Adrenal gland (tissue), 12 donors: Measurements from ENCODE around the gene NCKIPSD. TPM values are rescaled to one million over a fixed set of nuclear protein-coding genes. Genes with fewer than 3 reads are reported as not detected.

Experiments used
- DNase-seq, 7 donors: peaks; one replicate each; pipeline ENCODE4 v3.0.0-alpha.2; 2019 to 2020
- H3K27ac ChIP-seq, 5 donors: fragments of 200-600 bp; sonication (generic) in 4 of 5; 1 replicate in 3 of 5; 2 replicates in 2 of 5; pipeline versions ENCODE4 v1.5.1 to v1.8.0; 2016 to 2020; ENCODE audit warnings: mild to moderate bottlenecking in 1 of 5
- H3K27me3 ChIP-seq: fragments of 200-600 bp; 2 replicates; pipeline ENCODE4 v1.8.0; 2021
- H3K36me3 ChIP-seq, 2 donors: fragments of 200-600 bp; replicated peaks in 1 of 2; 1 replicate in 1 of 2; 2 replicates in 1 of 2; pipeline versions ENCODE4 v1.5.1 to v1.8.0; 2018 to 2022
- H3K4me1 ChIP-seq, 2 donors: fragments of 200-600 bp; replicated peaks in 1 of 2; 1 replicate in 1 of 2; 2 replicates in 1 of 2; pipeline versions ENCODE4 v1.5.1 to v1.8.0; 2018 to 2021
- H3K4me3 ChIP-seq, 4 donors: fragments of 200-600 bp; sonication (generic) in 3 of 4; one replicate each; pipeline ENCODE4 v1.5.1; 2016 to 2018
- H3K9me3 ChIP-seq, 3 donors: fragments of 200-600 bp; sonication (generic) in 1 of 3; replicated peaks in 1 of 3; 1 replicate in 2 of 3; 2 replicates in 1 of 3; pipeline versions ENCODE4 v1.5.1 to v1.8.0; 2016 to 2021
- POLR2A ChIP-seq, 2 donors: fragments of 450-650 bp; IDR thresholded peaks; one replicate each; pipeline ENCODE4 v1.6.1; 2017; ENCODE audit warnings: antibody characterized with exemption in 2 of 2, mild to moderate bottlenecking in 2 of 2, moderate library complexity in 1 of 2
- WGBS, 4 donors: extraction: QIAGEN DNeasy Blood & Tissue Kit in 2 of 4; methylation state at CpG; one replicate each; pipeline versions ENCODE4 v1.1.5 to v1.1.7; 2013 to 2017; 5-methylcytosine and 5-hydroxymethylcytosine counted together
- intact Hi-C, 2 donors: fragments of 100-400 bp; cut with DNase I; formaldehyde crosslinking; loops; one replicate each; pipeline versions ENCODE4 v1.14.1 to v1.15.0; 2022 to 2023
- polyA plus RNA-seq, 3 donors: library from polyadenylated mRNA; stranded (reverse); fragments of 200-250 nt in 2 of 3; fragments of 350-450 nt in 1 of 3; fragmentation: Illumina TruSeq in 1 of 3; extraction: RNeasy Lipid Tissue Mini Kit (QIAGEN cat#74804) in 1 of 3; gene quantifications; one replicate each; pipeline ENCODE4 v1.2.3, GENCODE V29; 2013 to 2014
- total RNA-seq, 9 donors: library from RNA; depleted of rRNA in 4 of 9; stranded (reverse); fragments of >200 nt in 4 of 9; fragments of 120-200 nt in 1 of 9; fragmentation: NEBNext Ultra II Directional in 1 of 9; extraction: Animal tissue kit (Norgen Biotek cat#: 25700) in 1 of 9; gene quantifications; one replicate each; pipeline versions ENCODE4 v1.1.0 to v1.2.4, GENCODE V29; 2013 to 2023
- TF ChIP-seq, protein P1 (sequence below), 6 experiments: fragments of 450-650 bp in 4 of 6; fragments of 200-600 bp in 2 of 6; sonication (generic) in 1 of 6; IDR thresholded peaks; 1 replicate in 5 of 6; 2 replicates in 1 of 6; pipeline versions ENCODE4 v1.5.1 to v1.8.0; 2016 to 2021; ENCODE audit warnings: antibody characterized with exemption in 6 of 6, mild to moderate bottlenecking in 2 of 6, moderate library complexity in 1 of 6
- donor health status: healthy with polysubstance abuse.
- donor health status: Bipolar disorder and iron deficiency.
- donor health status: DM: yes; HTN: yes; CAD: no.
- donor health status: DM: no; HTN: no; CAD: no.
- donor health status: DM: no; HTN: no; CAD: no.
- donor health status: DM: yes; HTN: yes; CAD: no.

The NCKIPSD gene
- total and polyA plus RNA-seq, 12 donors: 14.0 to 78.7 (median 26.7) TPM

DNA sequence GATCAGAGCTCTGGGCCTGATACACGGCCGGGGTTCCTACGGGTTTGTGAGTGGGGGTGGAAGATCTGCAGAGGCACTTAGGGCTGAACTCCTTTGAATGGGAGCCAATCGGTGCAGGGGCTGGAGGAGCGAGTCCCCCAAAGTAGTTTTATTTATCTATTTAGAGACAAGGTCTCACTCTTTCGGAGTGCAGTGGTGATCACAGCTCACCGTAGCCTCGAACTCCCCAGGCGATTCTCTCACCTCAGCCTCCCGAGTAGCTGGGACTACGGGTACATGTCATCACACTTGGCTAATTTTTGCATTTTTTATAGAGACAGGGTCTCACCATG is 21.4 kb downstream of the NCKIPSD start:
- H3K36me3 ChIP-seq: no peaks in the 10 kb centered on the region
- no peaks in the 10 kb centered on the region for H3K9me3 ChIP-seq
- no peaks in the 10 kb centered on the region for H3K27me3 ChIP-seq
- intact Hi-C loops: no loop called here
- H3K4me1 ChIP-seq: peaks cover 16 to 29% of the 10 kb centered on the region in 2 donors
- DNase-seq: no peak
- peak overlapping the region in 1 of 4 donors; percentile 52 for H3K4me3 ChIP-seq
- peak overlapping the region in 4 of 5 donors; percentile 71 to 96 (median 82) for H3K27ac ChIP-seq
- 42 to 65% (median 45%) methylated on average over 7 to 11 of the region's 11 CpGs for WGBS, 4 donors
- TF ChIP-seq POLR2A (IDR thresholded peaks at IDR 0.05): no peak
- TF ChIP-seq, protein P1, sequence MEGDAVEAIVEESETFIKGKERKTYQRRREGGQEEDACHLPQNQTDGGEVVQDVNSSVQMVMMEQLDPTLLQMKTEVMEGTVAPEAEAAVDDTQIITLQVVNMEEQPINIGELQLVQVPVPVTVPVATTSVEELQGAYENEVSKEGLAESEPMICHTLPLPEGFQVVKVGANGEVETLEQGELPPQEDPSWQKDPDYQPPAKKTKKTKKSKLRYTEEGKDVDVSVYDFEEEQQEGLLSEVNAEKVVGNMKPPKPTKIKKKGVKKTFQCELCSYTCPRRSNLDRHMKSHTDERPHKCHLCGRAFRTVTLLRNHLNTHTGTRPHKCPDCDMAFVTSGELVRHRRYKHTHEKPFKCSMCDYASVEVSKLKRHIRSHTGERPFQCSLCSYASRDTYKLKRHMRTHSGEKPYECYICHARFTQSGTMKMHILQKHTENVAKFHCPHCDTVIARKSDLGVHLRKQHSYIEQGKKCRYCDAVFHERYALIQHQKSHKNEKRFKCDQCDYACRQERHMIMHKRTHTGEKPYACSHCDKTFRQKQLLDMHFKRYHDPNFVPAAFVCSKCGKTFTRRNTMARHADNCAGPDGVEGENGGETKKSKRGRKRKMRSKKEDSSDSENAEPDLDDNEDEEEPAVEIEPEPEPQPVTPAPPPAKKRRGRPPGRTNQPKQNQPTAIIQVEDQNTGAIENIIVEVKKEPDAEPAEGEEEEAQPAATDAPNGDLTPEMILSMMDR (IDR thresholded peaks at IDR 0.05): peak in 1 of 6 experiments; percentile 21

DNA sequence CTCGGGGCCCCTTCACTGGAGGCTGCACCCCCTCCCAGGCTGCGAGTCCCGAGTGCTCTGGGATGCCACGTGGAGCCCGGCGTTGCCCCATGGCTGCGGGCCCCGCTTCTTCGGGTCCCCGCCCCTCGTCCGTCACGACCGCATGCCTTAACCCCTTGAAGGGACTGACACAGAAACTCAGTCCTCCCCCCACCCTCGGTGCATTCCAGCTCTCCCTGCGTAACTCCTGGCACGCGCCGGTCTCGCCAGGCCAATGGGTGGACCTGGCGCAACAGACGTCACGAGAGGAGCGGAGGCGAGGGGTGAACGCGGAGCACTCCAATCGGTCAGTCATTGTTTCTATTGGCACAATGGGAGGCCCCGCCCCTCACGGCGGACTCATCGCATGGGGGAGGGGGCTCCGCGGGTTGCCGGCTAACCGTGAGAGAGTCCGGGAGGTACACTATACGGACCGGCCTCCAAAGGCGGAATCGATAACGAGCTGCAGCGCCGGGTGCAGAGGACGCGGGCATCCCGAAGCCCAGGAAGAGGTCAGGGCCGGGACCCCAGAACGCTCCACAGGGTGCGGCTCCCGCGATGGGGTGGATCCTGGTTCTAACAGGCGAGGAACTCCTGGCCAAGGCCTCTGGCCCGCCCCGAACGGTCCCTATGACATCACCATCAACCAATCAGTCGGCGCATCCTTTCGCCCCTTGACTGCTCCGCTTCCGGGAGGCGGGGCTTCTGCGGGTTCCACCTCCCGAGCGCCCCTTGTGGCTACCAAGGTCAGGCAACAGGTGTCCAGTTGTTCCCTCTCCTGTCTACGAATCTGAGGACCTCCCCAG is 22.0 kb downstream of the NCKIPSD start:
- DNase-seq: peak; percentile 91 to 99 (median 97)
- no peaks in the 10 kb centered on the region for H3K9me3 ChIP-seq
- H3K4me1 ChIP-seq: peaks cover 16 to 29% of the 10 kb centered on the region in 2 donors
- H3K27me3 ChIP-seq: no peaks in the 10 kb centered on the region
- H3K4me3 ChIP-seq: peak overlapping the region in 3 of 4 donors; percentile 9 to 52 (median 25)
- intact Hi-C loops: no loop called here
- no peaks in the 10 kb centered on the region for H3K36me3 ChIP-seq
- WGBS, 4 donors: 0 to 1% (median 1%) methylated on average over 17 to 66 of the region's 66 CpGs
- TF ChIP-seq POLR2A (IDR thresholded peaks at IDR 0.05): peak; percentile 64 to 75
- TF ChIP-seq, protein P1 (IDR thresholded peaks at IDR 0.05): peak; percentile 36 to 68 (median 54)
- H3K27ac ChIP-seq: peak overlapping the region; percentile 43 to 96 (median 71)

DNA sequence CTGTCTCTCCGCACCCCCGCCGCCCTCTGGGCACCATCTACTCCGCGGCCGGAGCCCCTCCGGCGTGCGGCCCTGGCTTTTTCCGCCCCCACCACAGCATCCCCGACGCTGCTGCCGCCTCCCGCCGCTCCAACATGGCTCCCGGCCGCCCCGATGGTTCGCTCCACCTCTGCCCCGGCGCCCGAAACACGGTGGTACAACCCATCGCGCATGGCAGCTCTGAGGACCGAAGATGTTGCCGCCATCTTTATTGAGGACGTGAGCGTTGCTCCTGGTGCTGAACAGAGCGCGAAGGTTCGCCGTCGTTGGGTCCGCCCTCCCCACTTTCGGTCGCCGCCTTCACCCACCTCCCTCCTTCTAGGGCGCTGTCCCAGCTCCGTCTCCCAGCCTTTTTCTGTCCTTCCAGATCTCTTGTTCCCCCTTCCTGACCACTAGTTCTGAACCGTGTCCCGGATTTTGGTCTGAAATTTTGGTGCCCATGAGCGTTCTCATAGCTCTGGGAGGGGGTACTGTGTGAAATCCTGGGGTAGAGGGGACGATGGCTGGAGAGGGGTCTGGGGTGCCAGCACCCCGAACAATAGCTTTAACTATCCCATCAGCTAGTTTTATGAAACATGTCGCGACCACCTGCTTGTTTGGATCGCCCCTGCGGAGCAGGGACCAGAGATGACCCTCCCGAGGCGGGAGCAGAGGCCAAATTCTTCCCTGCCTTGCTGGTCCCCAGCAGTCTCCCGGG is 22.8 kb downstream of the NCKIPSD start, which contains the start of gene CELSR3:
Gene CELSR3, minus strand, starts transcription at position 134 of the 736 bp plus-strand sequence. CDS start 252 bp downstream, outside the sequence.
- Histone ChIP-seq H3K9me3 (no peaks in the 10 kb centered on the region), H3K4me3 (peak within 1 kb of the TSS in 3 of 4 donors; percentile 9 to 52 (median 25)), H3K27ac (peak within 1 kb of the TSS; percentile 43 to 96 (median 71)), H3K36me3 (no peaks in the 10 kb centered on the region), H3K4me1 (peaks cover 16 to 29% of the 10 kb centered on the region in 2 donors), H3K27me3 (no peaks in the 10 kb centered on the region)
- WGBS, 4 donors: 1% methylated on average over 22 to 52 of the region's 52 CpGs
- intact Hi-C loops: no loop called here
- peak; percentile 76 to 94 (median 87) for DNase-seq
- peak; percentile 47 to 54 for TF ChIP-seq POLR2A (IDR thresholded peaks at IDR 0.05)
- TF ChIP-seq, protein P1 (IDR thresholded peaks at IDR 0.05): peak in 1 of 6 experiments; percentile 13

DNA sequence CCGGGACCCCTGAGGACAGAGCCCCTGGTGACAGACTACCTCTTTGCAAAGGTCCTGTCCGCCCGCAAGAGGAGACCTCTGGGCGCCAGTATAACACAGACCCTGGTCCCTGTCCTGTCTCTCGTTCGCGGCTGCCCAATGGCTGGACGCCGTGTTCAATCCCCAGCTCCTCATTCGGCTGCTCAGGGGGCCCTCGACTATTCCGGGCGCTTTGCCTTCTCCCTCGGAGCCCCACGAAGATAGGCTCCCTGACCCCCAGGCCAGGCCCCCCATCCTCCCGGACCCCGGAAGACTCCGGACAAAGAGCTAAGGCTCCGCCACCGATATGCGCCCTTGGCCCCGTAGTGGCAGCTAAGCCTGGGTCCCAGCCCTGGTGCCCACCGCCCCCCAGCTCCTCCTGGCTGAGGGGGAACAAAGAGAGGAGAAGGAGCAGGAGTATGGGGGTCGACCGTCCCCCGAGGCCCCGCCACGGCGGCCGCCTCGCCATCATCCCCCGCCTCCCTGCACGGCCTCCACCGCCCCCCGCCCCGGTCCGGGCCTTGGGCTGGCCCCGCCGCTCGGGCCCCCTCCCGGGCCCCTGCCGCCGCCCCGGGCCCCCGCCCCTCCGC is 23.5 kb downstream of the NCKIPSD start:
- DNase-seq: peak in 2 of 7 donors; percentile 33 to 44
- no peak for TF ChIP-seq POLR2A (IDR thresholded peaks at IDR 0.05)
- TF ChIP-seq, protein P1 (IDR thresholded peaks at IDR 0.05): no peak
- Histone ChIP-seq H3K36me3 (no peaks in the 10 kb centered on the region), H3K9me3 (no peaks in the 10 kb centered on the region), H3K27me3 (no peaks in the 10 kb centered on the region), H3K4me3 (peak overlapping the region in 1 of 4 donors; percentile 52), H3K4me1 (peaks cover 16 to 29% of the 10 kb centered on the region in 2 donors), H3K27ac (peak overlapping the region in 2 of 5 donors; percentile 92 to 96)
- 1 to 7% (median 3%) methylated on average over 7 to 44 of the region's 46 CpGs for WGBS, 4 donors
- intact Hi-C loops: no loop called here
